Ectodermal cell (in vitro differentiated cells): ENCODE measurements around the gene GRID1.

ENCODE experiments used
- H3K27ac ChIP-seq: 2 replicates; pipeline ENCODE4 v1.7.0; 2013; ENCODE audit warnings: mild to moderate bottlenecking, low read depth, low read length; ENCODE audit not compliant: insufficient read depth, poor library complexity, severe bottlenecking
- H3K27me3 ChIP-seq: 2 replicates; pipeline ENCODE4 v1.7.0; 2013; ENCODE audit warnings: mild to moderate bottlenecking, low read length; ENCODE audit not compliant: insufficient read depth, control insufficient read depth, poor library complexity, severe bottlenecking
- H3K36me3 ChIP-seq: one replicate; pipeline ENCODE4 v1.7.0; 2013; ENCODE audit warnings: low read length; ENCODE audit not compliant: control insufficient read depth, insufficient read depth
- H3K4me1 ChIP-seq: one replicate; pipeline ENCODE4 v1.7.0; 2013; ENCODE audit warnings: low read length; ENCODE audit not compliant: control insufficient read depth, insufficient read depth
- H3K4me3 ChIP-seq: 2 replicates; pipeline ENCODE4 v1.7.0; 2013; ENCODE audit warnings: low read depth, low read length, control low read depth; ENCODE audit not compliant: insufficient read depth
- H3K9me3 ChIP-seq: 2 replicates; pipeline ENCODE4 v1.7.0; 2013; ENCODE audit warnings: mild to moderate bottlenecking, low read length, moderate library complexity; ENCODE audit not compliant: control insufficient read depth
- WGBS, 2 experiments: methylation state at CpG; one replicate each; pipeline ENCODE4 v1.1.7; 2013; ENCODE audit warnings: missing lambda C conversion rate in 2 of 2; 5-methylcytosine and 5-hydroxymethylcytosine counted together

The GRID1 gene

GRCh38 chr10:85603151-85603940, 763.2 kb downstream of the GRID1 start:
- H3K9me3 ChIP-seq: no peaks in the 10 kb centered on the region
- H3K27me3 ChIP-seq: no peaks in the 10 kb centered on the region
- H3K27ac ChIP-seq: no peak overlapping the region
- no peak overlapping the region for H3K4me3 ChIP-seq
- peaks cover 4% of the 10 kb centered on the region for H3K4me1 ChIP-seq
- H3K36me3 ChIP-seq: no peaks in the 10 kb centered on the region
- WGBS, 2 experiments: 91 to 94% methylated on average over 5 of the region's 5 CpGs

GRCh38 chr10:85602713-85603112, 763.9 kb downstream of the GRID1 start:
- Histone ChIP-seq H3K9me3 (no peaks in the 10 kb centered on the region), H3K36me3 (no peaks in the 10 kb centered on the region), H3K27ac (no peak overlapping the region), H3K27me3 (no peaks in the 10 kb centered on the region), H3K4me1 (peaks cover 4% of the 10 kb centered on the region), H3K4me3 (no peak overlapping the region)
- WGBS, 2 experiments: 86 to 91% methylated on average over 1 of the region's 1 CpG

DNA sequence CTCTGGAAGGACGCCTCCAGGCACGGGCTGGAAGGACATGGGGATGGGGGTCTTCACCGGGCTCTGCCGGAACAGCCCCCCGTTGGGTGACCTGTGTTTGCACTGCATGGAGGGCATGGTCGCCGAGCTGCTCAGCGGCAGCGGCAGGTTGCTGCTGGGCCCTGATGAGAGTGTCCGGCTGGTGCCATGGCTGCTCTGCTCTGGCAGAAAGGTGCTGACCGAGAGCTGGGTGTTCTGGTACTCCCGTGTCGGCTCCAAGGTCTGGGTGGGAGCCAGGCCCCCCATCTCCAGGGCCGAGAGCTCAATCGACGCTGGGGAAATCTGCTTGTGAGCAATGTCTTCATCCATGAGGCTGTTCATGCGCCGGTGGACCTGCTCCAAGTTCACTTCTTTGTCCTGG, 764.3 kb downstream of the GRID1 start:
- H3K36me3 ChIP-seq: no peaks in the 10 kb centered on the region
- H3K9me3 ChIP-seq: no peaks in the 10 kb centered on the region
- H3K4me1 ChIP-seq: peaks cover 6% of the 10 kb centered on the region
- H3K27me3 ChIP-seq: no peaks in the 10 kb centered on the region
- H3K27ac ChIP-seq: no peak overlapping the region
- WGBS, 2 experiments: 95 to 96% methylated on average over 18 of the region's 18 CpGs
- H3K4me3 ChIP-seq: no peak overlapping the region

- Histone ChIP-seq H3K4me3 (no peak overlapping the region), H3K36me3 (no peaks in the 10 kb centered on the region), H3K9me3 (no peaks in the 10 kb centered on the region), H3K4me1 (peaks cover 9% of the 10 kb centered on the region), H3K27ac (no peak overlapping the region), H3K27me3 (no peaks in the 10 kb centered on the region)
- 95 to 98% methylated on average over 9 of the region's 9 CpGs for WGBS, 2 experiments
Measured at GRCh38 chr10:85601526-85601925, 765.1 kb downstream of the GRID1 start.

DNA sequence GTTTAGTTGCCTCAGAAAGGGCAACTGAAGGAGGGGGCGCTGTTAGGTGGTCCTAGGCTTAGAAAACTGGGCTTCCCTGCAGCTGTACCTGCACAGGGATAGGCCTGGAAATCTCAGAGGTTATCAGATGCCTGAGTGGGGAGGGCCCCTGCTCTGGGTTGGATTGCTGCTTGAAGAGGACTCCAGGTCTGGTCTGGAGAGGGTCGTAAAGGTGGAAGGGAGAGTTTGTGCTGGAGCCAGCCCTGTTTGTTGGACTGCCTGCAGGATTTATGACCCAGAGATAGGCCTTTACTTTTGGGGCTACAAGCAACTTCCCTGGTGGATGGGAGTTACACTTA, 765.9 kb downstream of the GRID1 start:
- Histone ChIP-seq H3K27me3 (no peaks in the 10 kb centered on the region), H3K36me3 (no peaks in the 10 kb centered on the region), H3K27ac (no peak overlapping the region), H3K9me3 (no peaks in the 10 kb centered on the region), H3K4me1 (peaks cover 9% of the 10 kb centered on the region), H3K4me3 (no peak overlapping the region)
- WGBS, 2 experiments: 91 to 99% methylated on average over 2 of the region's 2 CpGs

- Histone ChIP-seq H3K27ac (no peak overlapping the region), H3K4me3 (no peak overlapping the region), H3K4me1 (peaks cover 9% of the 10 kb centered on the region), H3K36me3 (no peaks in the 10 kb centered on the region), H3K9me3 (no peaks in the 10 kb centered on the region), H3K27me3 (no peaks in the 10 kb centered on the region)
- WGBS, 2 experiments: 84 to 90% methylated on average over 5 of the region's 5 CpGs
Measured at GRCh38 chr10:85600026-85600743, 766.4 kb downstream of the GRID1 start.

DNA sequence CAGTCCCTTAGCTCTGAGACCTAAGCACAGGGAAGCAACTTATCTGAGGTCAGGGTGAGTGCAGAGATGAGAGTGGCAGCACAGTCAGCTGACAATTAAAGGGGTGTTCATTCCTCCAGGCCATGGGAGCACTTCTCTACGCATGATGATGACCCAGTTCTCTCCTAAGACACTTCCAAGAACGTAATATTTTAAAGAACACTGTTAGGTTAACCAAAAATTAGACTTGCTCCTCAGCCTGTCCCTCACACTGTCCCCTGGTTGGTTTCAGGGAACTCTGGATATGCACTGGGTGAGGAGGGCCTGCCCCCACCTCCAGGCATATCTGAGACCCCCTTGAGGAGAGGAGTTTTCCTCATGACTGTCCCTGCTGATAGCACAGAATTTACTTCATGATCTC, 767.5 kb downstream of the GRID1 start:
- Histone ChIP-seq H3K4me1 (peaks cover 9% of the 10 kb centered on the region), H3K4me3 (no peak overlapping the region), H3K27me3 (no peaks in the 10 kb centered on the region), H3K9me3 (no peaks in the 10 kb centered on the region), H3K36me3 (no peaks in the 10 kb centered on the region), H3K27ac (no peak overlapping the region)
- 98 to 100% methylated on average over 2 of the region's 2 CpGs for WGBS, 2 experiments

GRCh38 chr10:85598646-85599045, 767.9 kb downstream of the GRID1 start:
- no peak overlapping the region for H3K27ac ChIP-seq
- no peak overlapping the region for H3K4me3 ChIP-seq
- 90 to 93% methylated on average over 6 of the region's 6 CpGs for WGBS, 2 experiments
- peaks cover 9% of the 10 kb centered on the region for H3K4me1 ChIP-seq
- H3K9me3 ChIP-seq: no peaks in the 10 kb centered on the region
- H3K36me3 ChIP-seq: no peaks in the 10 kb centered on the region
- H3K27me3 ChIP-seq: no peaks in the 10 kb centered on the region

GRCh38 chr10:85597006-85597405, 769.6 kb downstream of the GRID1 start:
- Histone ChIP-seq H3K27ac (no peak overlapping the region), H3K9me3 (no peaks in the 10 kb centered on the region), H3K36me3 (no peaks in the 10 kb centered on the region), H3K4me3 (no peak overlapping the region), H3K4me1 (peaks cover 9% of the 10 kb centered on the region), H3K27me3 (no peaks in the 10 kb centered on the region)
- 67 to 70% methylated on average over 5 of the region's 5 CpGs for WGBS, 2 experiments

DNA sequence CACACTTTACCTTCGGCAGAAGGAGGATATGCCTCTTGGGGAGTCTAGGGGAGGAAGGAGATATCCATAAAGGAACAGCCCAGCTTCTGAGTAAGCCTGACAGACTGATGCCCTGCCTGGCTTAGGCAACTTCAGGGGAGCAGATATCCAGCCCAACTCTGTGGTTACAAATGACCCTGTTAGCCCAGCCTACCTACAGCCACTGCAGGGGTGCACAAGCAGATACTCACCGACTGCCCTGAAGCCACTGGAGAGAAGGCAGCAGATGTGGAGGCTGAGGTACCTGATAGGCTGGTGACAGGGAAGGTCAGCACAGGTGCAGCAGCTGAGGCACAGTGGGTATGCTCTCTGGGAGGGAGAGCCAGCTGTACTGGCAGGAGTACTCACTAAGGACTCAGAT, 770.2 kb downstream of the GRID1 start:
- H3K4me1 ChIP-seq: peaks cover 9% of the 10 kb centered on the region
- no peaks in the 10 kb centered on the region for H3K36me3 ChIP-seq
- H3K4me3 ChIP-seq: no peak overlapping the region
- H3K9me3 ChIP-seq: no peaks in the 10 kb centered on the region
- no peaks in the 10 kb centered on the region for H3K27me3 ChIP-seq
- no peak overlapping the region for H3K27ac ChIP-seq
- 82 to 88% methylated on average over 2 of the region's 2 CpGs for WGBS, 2 experiments
